Chondrocyte (in vitro differentiated cells): ENCODE data around the gene DHDH. TPM values are rescaled to one million over a fixed set of nuclear protein-coding genes. Genes with fewer than 3 reads are reported as not detected.

ENCODE experiments used
- DNase-seq: peaks from one replicate; pipeline ENCODE4 v3.0.0; 2021; ENCODE audit warnings: mixed read lengths, low spot score
- H3K27ac Mint-ChIP-seq: one replicate; pipeline ENCODE4 v1.8.0; 2021; ENCODE audit warnings: mild to moderate bottlenecking, moderate library complexity, mixed read lengths; ENCODE audit not compliant: unreplicated experiment
- H3K27me3 Mint-ChIP-seq: 2 replicates; pipeline ENCODE4 v1.8.0; 2021; ENCODE audit warnings: low read depth, mixed read lengths
- H3K36me3 Mint-ChIP-seq: 2 replicates; pipeline ENCODE4 v1.8.0; 2021; ENCODE audit warnings: low read depth, mixed read lengths
- H3K4me1 Mint-ChIP-seq: 2 replicates; pipeline ENCODE4 v1.8.0; 2021; ENCODE audit warnings: low read depth, mild to moderate bottlenecking, mixed read lengths
- H3K4me3 Mint-ChIP-seq: one replicate; pipeline ENCODE4 v1.8.0; 2021; ENCODE audit warnings: mild to moderate bottlenecking, moderate library complexity, mixed read lengths; ENCODE audit not compliant: unreplicated experiment
- H3K9me3 Mint-ChIP-seq: 2 replicates; pipeline ENCODE4 v1.8.0; 2021; ENCODE audit warnings: low read depth, mixed read lengths
- total RNA-seq: library from RNA; stranded (reverse); gene quantifications from 3 replicates; pipeline ENCODE4 v1.2.1, GENCODE V29; 2021
- TF ChIP-seq, protein P1 (sequence below): fragments of 200-600 bp; sonication (generic); IDR thresholded peaks from 2 replicates; pipeline ENCODE4 v1.5.0; 2021; ENCODE audit warnings: antibody characterized with exemption, mild to moderate bottlenecking, moderate library complexity

Gene DHDH
- total RNA-seq, 1 donor from 2014 or later: not detected

DNA sequence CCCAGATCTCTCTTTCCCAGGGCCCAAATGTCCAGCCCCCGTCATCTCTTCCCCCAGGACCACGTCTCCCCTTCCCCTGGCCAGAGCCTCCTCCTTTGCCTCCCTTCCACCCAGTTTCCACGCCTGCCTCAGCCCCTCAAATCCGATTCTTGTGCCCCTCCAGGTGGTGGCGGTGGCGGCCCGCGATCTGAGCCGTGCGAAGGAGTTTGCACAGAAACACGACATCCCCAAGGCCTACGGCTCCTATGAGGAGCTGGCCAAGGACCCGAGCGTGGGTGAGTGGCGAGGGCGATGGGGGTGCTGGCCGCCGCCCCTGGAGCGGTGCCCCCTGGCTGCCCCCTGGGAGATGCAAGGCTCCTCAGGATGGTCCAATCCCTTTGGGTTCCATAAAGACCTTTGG is 1.3 kb downstream of the DHDH start:
- no peaks in the 10 kb centered on the region for H3K9me3 Mint-ChIP-seq
- peaks cover 8% of the 10 kb centered on the region for H3K4me1 Mint-ChIP-seq
- DNase-seq: no peak
- TF ChIP-seq, protein P1, sequence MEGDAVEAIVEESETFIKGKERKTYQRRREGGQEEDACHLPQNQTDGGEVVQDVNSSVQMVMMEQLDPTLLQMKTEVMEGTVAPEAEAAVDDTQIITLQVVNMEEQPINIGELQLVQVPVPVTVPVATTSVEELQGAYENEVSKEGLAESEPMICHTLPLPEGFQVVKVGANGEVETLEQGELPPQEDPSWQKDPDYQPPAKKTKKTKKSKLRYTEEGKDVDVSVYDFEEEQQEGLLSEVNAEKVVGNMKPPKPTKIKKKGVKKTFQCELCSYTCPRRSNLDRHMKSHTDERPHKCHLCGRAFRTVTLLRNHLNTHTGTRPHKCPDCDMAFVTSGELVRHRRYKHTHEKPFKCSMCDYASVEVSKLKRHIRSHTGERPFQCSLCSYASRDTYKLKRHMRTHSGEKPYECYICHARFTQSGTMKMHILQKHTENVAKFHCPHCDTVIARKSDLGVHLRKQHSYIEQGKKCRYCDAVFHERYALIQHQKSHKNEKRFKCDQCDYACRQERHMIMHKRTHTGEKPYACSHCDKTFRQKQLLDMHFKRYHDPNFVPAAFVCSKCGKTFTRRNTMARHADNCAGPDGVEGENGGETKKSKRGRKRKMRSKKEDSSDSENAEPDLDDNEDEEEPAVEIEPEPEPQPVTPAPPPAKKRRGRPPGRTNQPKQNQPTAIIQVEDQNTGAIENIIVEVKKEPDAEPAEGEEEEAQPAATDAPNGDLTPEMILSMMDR: no peak
- H3K36me3 Mint-ChIP-seq: no peaks in the 10 kb centered on the region
- H3K4me3 Mint-ChIP-seq: no peak overlapping the region
- H3K27ac Mint-ChIP-seq: no peak overlapping the region
- peaks cover 3% of the 10 kb centered on the region for H3K27me3 Mint-ChIP-seq

DNA sequence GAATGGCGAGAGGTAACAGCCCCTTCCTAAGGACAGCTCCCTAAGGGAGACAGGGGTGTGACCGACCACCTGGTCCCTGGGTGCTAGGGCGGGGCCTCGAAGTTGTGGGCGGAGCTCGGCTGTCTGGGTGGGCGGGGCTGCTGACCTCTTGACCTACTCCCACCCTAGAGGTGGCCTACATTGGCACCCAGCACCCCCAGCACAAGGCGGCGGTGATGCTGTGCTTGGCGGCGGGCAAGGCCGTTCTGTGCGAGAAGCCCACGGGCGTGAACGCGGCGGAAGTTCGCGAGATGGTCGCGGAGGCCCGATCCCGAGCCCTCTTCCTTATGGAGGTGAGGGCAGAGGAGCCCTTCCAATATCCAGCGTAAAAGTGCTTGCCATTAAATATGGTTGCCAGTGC is 2.4 kb downstream of the DHDH start:
- DNase-seq: no peak
- H3K9me3 Mint-ChIP-seq: peaks cover under 1% of the 10 kb centered on the region
- TF ChIP-seq, protein P1: no peak
- H3K4me3 Mint-ChIP-seq: no peak overlapping the region
- H3K27ac Mint-ChIP-seq: no peak overlapping the region
- H3K4me1 Mint-ChIP-seq: peaks cover 8% of the 10 kb centered on the region
- no peaks in the 10 kb centered on the region for H3K36me3 Mint-ChIP-seq
- peaks cover 3% of the 10 kb centered on the region for H3K27me3 Mint-ChIP-seq

DNA sequence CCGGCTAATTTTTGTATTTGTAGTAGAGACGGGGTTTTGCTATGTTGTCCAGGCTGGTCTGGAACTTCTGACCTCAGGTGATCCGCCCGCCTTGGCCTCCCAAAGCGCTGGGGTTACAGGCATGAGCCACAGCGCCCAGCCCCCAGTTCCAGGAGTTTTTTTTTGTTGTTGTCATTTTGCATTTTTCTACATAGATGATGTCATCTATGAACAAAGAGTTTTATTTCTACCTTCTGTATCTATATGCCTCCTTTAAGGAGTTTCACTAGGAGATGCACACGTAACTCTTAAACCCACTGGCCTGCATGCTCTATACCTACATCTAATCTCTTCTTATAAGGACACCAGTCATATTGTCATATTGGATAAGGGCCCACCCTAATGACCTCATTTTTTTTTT is 4.8 kb downstream of the DHDH start:
- H3K4me3 Mint-ChIP-seq: no peak overlapping the region
- H3K27me3 Mint-ChIP-seq: peaks cover 2% of the 10 kb centered on the region
- TF ChIP-seq, protein P1: no peak
- H3K27ac Mint-ChIP-seq: peak overlapping the region; percentile 17
- no peak for DNase-seq
- peaks cover 6% of the 10 kb centered on the region for H3K9me3 Mint-ChIP-seq
- H3K36me3 Mint-ChIP-seq: no peaks in the 10 kb centered on the region
- peaks cover 6% of the 10 kb centered on the region for H3K4me1 Mint-ChIP-seq

DNA sequence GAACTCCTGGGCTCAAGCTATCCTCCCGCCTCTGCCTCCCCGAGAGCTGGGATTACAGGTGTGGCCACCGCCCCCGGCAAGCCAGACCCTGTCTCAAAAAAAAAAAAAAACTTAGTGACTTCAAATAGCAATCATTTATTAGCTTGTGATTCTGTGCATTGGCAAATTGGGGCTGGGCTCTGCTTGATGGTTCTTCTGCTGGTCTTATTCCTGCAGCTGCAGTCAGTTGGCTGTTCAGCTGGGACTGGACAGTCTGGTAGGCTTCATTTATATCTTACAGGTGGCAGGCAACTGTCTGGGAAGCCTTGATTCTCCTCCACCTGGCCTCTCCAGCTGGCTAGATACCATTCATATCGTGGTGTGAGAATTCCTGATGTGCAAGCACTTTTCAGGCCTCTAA is 7.4 kb downstream of the DHDH start:
- no peak overlapping the region for H3K27ac Mint-ChIP-seq
- no peaks in the 10 kb centered on the region for H3K4me1 Mint-ChIP-seq

DNA sequence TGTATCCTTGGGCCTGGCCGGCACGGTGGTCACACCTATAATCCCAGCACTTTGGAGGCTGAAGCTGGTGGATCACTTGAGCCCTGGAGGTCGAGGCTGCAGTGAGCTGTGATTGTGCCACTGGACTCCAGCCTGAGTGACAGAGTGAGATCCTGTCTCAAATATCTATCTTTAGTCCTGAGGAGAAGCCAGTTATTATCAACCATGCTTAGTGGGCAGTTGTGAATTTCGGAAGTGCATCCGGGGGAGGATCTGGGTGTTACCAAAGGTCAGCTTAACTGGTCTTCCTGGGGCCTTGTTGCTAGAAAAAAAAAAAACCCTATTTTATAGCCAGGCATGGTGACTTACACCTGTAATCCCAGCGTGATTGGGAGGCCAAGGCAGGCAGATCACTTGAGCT is 9.6 kb downstream of the DHDH start:
- H3K4me1 Mint-ChIP-seq: peaks cover under 1% of the 10 kb centered on the region
- no peak for DNase-seq
- H3K4me3 Mint-ChIP-seq: no peak overlapping the region
- no peaks in the 10 kb centered on the region for H3K36me3 Mint-ChIP-seq
- no peaks in the 10 kb centered on the region for H3K27me3 Mint-ChIP-seq
- H3K9me3 Mint-ChIP-seq: peaks cover 6% of the 10 kb centered on the region
- H3K27ac Mint-ChIP-seq: no peak overlapping the region
- TF ChIP-seq, protein P1: no peak

More for the DNA sequence above, 7.4 kb downstream of the DHDH start:
- Mint-ChIP-seq H3K27me3 (no peaks in the 10 kb centered on the region), H3K4me3 (no peak overlapping the region), H3K36me3 (no peaks in the 10 kb centered on the region), H3K9me3 (peaks cover 6% of the 10 kb centered on the region)
- no peak for DNase-seq
- TF ChIP-seq, protein P1: no peak
